Lung (tissue), 12 donors: ENCODE measurements around the gene GNG13. TPM values are rescaled to one million over a fixed set of nuclear protein-coding genes. Genes with fewer than 3 reads are reported as not detected.

Experiments
- ATAC-seq: fragments of 200-7000 bp; cut with Tn5 transposase; one replicate; pipeline ENCODE4 v1.9.1; 2020; ENCODE audit warnings: moderate number of reproducible peaks; ENCODE audit not compliant: insufficient read depth, low FRiP score
- DNase-seq, 3 donors: peaks; one replicate each; pipeline ENCODE4 v3.0.0-alpha.2; 2013 to 2017
- H3K27ac ChIP-seq, 2 donors: one replicate each; pipeline ENCODE4 v1.5.1; 2013; ENCODE audit warnings: mild to moderate bottlenecking in 2 of 2, moderate library complexity in 2 of 2, control low read depth in 1 of 2, inconsistent platforms in 1 of 2, low read depth in 1 of 2, low read length in 1 of 2
- H3K27me3 ChIP-seq, 3 donors: one replicate each; pipeline ENCODE4 v1.5.1; 2013; ENCODE audit warnings: low read length in 2 of 3; ENCODE audit not compliant: control insufficient read depth in 3 of 3, insufficient read depth in 3 of 3
- H3K36me3 ChIP-seq, 4 donors: one replicate each; pipeline ENCODE4 v1.5.1; 2013; ENCODE audit warnings: low read length in 4 of 4, mild to moderate bottlenecking in 1 of 4, moderate library complexity in 1 of 4; ENCODE audit not compliant: control insufficient read depth in 4 of 4, insufficient read depth in 4 of 4
- H3K4me1 ChIP-seq, 5 donors: one replicate each; pipeline ENCODE4 v1.5.1; 2013; ENCODE audit warnings: low read length in 5 of 5, mild to moderate bottlenecking in 2 of 5, moderate library complexity in 1 of 5; ENCODE audit not compliant: control insufficient read depth in 5 of 5, insufficient read depth in 5 of 5
- H3K4me3 ChIP-seq: one replicate; pipeline ENCODE4 v1.5.1; 2013; ENCODE audit warnings: mild to moderate bottlenecking, control low read depth, moderate library complexity
- H3K9ac ChIP-seq, 2 donors: one replicate each; pipeline ENCODE4 v1.5.1; 2013; ENCODE audit warnings: low read length in 2 of 2, control low read depth in 1 of 2; ENCODE audit not compliant: insufficient read depth in 1 of 2
- H3K9me3 ChIP-seq, 4 donors: one replicate each; pipeline ENCODE4 v1.5.1; 2013; ENCODE audit warnings: low read length in 3 of 4, mild to moderate bottlenecking in 1 of 4, moderate library complexity in 1 of 4; ENCODE audit not compliant: control insufficient read depth in 4 of 4, insufficient read depth in 3 of 4
- WGBS, 2 donors: extraction: QIAGEN DNeasy Blood & Tissue Kit; methylation state at CpG; one replicate each; pipeline ENCODE4 v1.1.7; 2013; 5-methylcytosine and 5-hydroxymethylcytosine counted together
- polyA plus RNA-seq, 2 donors: library from polyadenylated mRNA; stranded (reverse); fragments of 200-250 nt; gene quantifications; one replicate each; pipeline ENCODE4 v1.2.1, GENCODE V29; 2013
- total RNA-seq, 2 donors: library from RNA; depleted of rRNA in 1 of 2; stranded (reverse); fragments of >200 nt in 1 of 2; gene quantifications; one replicate each; pipeline ENCODE4 v1.2.1, GENCODE V29; 2014 to 2021
- TF ChIP-seq, protein P1 (sequence below): IDR thresholded peaks from 2 replicates; pipeline ENCODE4 v1.5.1; 2012; ENCODE audit warnings: mild to moderate bottlenecking; ENCODE audit errors: control extremely low read depth, extremely low read depth
- donor health status: control.
- donor health status: control.
- donor health status: Bipolar disorder and iron deficiency.
- donor health status: healthy.
- donor health status: DM: yes; HTN: yes; CAD: no.

GNG13 gene
- total and polyA plus RNA-seq, 4 donors: not detected

DNA sequence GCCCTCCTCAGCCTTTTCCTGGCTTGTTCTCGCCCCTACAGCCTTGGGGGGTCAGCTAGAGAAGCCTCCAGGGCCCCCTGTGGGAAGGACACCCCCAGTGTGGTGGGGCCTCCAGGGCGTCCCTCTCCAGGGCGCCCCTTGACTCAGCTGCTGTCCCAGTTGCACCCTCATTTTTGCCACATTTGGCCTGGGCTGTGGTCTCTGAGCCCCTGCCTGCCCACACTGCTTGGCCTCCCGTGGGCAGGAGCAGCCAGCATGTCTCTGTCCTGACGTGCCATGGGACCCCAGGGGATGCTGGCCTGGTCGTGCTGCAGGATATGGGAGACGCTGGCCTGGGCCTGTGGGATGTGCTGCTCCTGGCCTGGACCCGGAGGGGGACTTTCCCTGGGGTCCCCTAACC lies 7.1 kb downstream of the GNG13 start:
- DNase-seq (no peak), ATAC-seq (no peak)
- 92 to 94% methylated on average over 8 of the region's 8 CpGs for WGBS, 2 donors
- Histone ChIP-seq H3K9me3 (peaks cover 0 to 3% (median 0%) of the 10 kb centered on the region in 4 donors), H3K27ac (no peak overlapping the region), H3K4me1 (peaks cover 0 to 10% (median 0%) of the 10 kb centered on the region in 5 donors), H3K27me3 (peaks cover 0 to 7% (median 0%) of the 10 kb centered on the region in 3 donors), H3K36me3 (peaks cover 0 to 10% (median 0%) of the 10 kb centered on the region in 4 donors), H3K4me3 (no peak overlapping the region), H3K9ac (no peak overlapping the region)
- TF ChIP-seq, protein P1, sequence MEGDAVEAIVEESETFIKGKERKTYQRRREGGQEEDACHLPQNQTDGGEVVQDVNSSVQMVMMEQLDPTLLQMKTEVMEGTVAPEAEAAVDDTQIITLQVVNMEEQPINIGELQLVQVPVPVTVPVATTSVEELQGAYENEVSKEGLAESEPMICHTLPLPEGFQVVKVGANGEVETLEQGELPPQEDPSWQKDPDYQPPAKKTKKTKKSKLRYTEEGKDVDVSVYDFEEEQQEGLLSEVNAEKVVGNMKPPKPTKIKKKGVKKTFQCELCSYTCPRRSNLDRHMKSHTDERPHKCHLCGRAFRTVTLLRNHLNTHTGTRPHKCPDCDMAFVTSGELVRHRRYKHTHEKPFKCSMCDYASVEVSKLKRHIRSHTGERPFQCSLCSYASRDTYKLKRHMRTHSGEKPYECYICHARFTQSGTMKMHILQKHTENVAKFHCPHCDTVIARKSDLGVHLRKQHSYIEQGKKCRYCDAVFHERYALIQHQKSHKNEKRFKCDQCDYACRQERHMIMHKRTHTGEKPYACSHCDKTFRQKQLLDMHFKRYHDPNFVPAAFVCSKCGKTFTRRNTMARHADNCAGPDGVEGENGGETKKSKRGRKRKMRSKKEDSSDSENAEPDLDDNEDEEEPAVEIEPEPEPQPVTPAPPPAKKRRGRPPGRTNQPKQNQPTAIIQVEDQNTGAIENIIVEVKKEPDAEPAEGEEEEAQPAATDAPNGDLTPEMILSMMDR: no peak

DNA sequence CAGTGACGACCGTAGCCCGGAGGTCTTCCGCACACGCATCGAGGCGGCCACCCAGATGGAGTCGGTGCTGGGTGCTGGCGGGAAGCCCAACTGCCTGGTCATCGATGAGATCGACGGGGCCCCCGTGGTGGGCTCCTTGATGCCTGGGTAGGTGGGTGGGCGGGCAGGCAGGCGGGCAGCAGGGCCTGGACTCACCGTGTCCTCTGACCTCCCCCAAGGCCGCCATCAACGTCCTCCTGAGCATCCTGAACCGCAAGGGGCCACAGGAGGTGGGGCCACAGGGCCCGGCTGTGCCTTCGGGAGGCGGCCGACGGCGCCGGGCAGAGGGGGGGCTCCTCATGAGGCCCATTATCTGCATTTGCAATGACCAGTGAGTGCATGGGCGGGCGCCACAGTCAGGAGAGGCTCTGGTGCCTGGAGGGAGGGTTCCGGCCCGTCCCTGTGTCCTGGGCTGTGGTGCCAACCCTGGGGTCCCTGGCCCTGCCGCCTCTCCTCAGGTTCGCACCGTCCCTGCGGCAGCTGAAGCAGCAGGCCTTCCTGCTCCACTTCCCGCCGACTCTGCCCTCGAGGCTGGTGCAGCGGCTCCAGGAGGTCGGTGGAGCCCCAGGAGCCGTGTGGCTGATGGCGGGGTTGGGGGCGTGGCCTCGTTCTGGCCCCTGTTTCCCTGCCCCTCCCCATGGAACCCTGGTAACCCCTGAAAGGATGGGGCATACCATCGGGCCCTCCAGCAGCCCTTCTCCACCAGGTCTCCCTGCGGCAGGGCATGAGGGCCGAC lies 8.1 kb downstream of the GNG13 start:
- Histone ChIP-seq H3K36me3 (peaks cover 0 to 10% (median 0%) of the 10 kb centered on the region in 4 donors), H3K9me3 (no peaks in the 10 kb centered on the region), H3K4me1 (peaks cover 0 to 13% (median 0%) of the 10 kb centered on the region in 5 donors), H3K27ac (no peak overlapping the region), H3K27me3 (peaks cover 0 to 3% (median 0%) of the 10 kb centered on the region in 3 donors), H3K4me3 (no peak overlapping the region), H3K9ac (no peak overlapping the region)
- TF ChIP-seq, protein P1: no peak
- ATAC-seq: no peak
- WGBS, 2 donors: 93 to 94% methylated on average over 38 to 46 of the region's 46 CpGs
- no peak for DNase-seq

DNA sequence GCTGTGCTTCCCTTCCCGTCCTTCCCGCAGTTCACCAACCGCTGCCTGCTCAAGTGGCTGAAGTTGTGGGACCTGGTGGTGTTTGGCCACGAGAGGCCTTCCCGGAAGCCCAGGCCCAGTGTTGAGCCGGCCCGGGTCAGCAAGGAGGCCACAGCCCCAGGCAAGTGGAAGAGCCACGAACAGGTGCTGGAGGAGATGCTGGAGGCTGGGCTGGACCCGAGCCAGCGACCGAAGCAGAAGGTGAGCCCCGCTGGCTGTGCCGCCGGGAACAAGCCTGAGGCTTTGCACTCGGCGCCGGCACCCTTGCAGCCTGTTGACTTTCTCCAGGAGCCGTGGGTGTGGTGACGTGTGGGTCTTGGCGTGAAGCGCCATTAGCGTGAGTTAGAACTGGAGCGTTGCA lies 9.4 kb downstream of the GNG13 start:
- H3K27ac ChIP-seq: no peak overlapping the region

More for the DNA sequence above, 9.4 kb downstream of the GNG13 start:
- no peak for DNase-seq
- peaks cover 0 to 12% (median 2%) of the 10 kb centered on the region in 4 donors for H3K36me3 ChIP-seq
- H3K9me3 ChIP-seq: no peaks in the 10 kb centered on the region
- no peak for ATAC-seq
- 96 to 97% methylated on average over 23 of the region's 23 CpGs for whole genome bisulfite sequencing, 2 donors
- H3K27me3 ChIP-seq: no peaks in the 10 kb centered on the region
- peaks cover 0 to 19% (median 0%) of the 10 kb centered on the region in 5 donors for H3K4me1 ChIP-seq
- no peak overlapping the region for H3K9ac ChIP-seq
- H3K4me3 ChIP-seq: no peak overlapping the region
- TF ChIP-seq, protein P1: no peak
